Tibial nerve (tissue), 3 donors: ENCODE results near the gene ARAP1.

Experiments used
- CTCF ChIP-seq, 5 experiments: fragments of 200-600 bp in 3 of 5; fragments of 450-650 bp in 2 of 5; sonication (generic) in 3 of 5; IDR thresholded peaks; one replicate each; pipeline ENCODE4 v1.5.1; 2016 to 2019; ENCODE audit warnings: antibody characterized with exemption in 5 of 5, mild to moderate bottlenecking in 3 of 5, moderate library complexity in 2 of 5
- POLR2A ChIP-seq, 2 donors: fragments of 450-650 bp; IDR thresholded peaks; one replicate each; pipeline ENCODE4 v1.6.1; 2017; ENCODE audit warnings: antibody characterized with exemption in 2 of 2, mild to moderate bottlenecking in 2 of 2, moderate library complexity in 2 of 2

GRCh38 chr11:72696866-72697700 lies 55.1 kb downstream of the ARAP1 start:
- no peak for TF ChIP-seq POLR2A (IDR thresholded peaks at IDR 0.05)
- no peak for TF ChIP-seq CTCF (IDR thresholded peaks at IDR 0.05)
